ENCODE measurements around the gene ATP6V1E1. TPM values are rescaled to one million over a fixed set of nuclear protein-coding genes. Genes with fewer than 3 reads are reported as not detected.
"Not testable (repeated sequence)": the region's sequence is repeated elsewhere in the genome, so short reads cannot be mapped to it uniquely, and the experiment has no call there.

ATP6V1E1 gene
- total and polyA plus RNA-seq, 2 donors (not counting 1 experiment from before 2014, with no cell fraction given) = 182 to 238 TPM

DNA sequence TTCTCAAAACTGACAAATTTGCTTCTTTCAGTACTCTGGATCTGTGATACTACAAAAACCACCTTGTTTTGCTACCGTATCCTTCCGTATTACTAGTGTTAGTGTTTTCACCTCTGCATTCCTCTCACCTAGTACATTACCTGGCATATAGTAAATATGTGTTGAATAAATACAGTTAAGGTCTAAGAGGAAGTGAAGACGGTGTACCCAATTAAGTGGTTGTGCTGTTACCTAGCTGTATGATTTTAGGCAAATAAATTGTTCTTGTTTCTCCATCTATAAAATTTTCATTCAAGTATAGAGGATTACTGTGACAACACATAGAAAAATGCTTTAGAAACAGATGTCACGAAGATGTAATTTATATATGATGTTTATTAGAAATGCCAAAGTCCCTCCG, 18.9 kb upstream of the ATP6V1E1 start:
- Histone ChIP-seq H3K4me1 (ENCODE audit: control insufficient read depth, extremely low read depth, insufficient read depth, low read length) (no peaks in the 10 kb centered on the region), H3K4me2 (ENCODE audit: extremely low read depth, insufficient read depth, low read length) (no peak overlapping the region), H4K20me1 (ENCODE audit: control insufficient read depth, extremely low read depth, insufficient read depth, low read length) (no peaks in the 10 kb centered on the region), H3K27me3 (ENCODE audit: control insufficient read depth, insufficient read depth, low read length) (no peaks in the 10 kb centered on the region), H3K9me3 (ENCODE audit: control insufficient read depth, insufficient read depth, low read depth, low read length) (no peaks in the 10 kb centered on the region), H3K4me3 (replicated peaks in 1 of 4; ENCODE audit: control extremely low read depth in 1 of 4, insufficient read depth in 1 of 4, low read depth in 3 of 4, low read length in 4 of 4) (no peak overlapping the region), H2AFZ (ENCODE audit: low read length) (no peak overlapping the region), H3K27ac (ENCODE audit: insufficient read depth, low read length) (no peak overlapping the region), H3K9ac (ENCODE audit: insufficient read depth, low read length) (no peak overlapping the region), H3K79me2 (ENCODE audit: control insufficient read depth, insufficient read depth, low read length) (peaks cover 6% of the 10 kb centered on the region), H3K36me3 (ENCODE audit: control insufficient read depth, insufficient read depth, low read length) (no peaks in the 10 kb centered on the region)
- DNase-seq (ENCODE audit: low read depth in 2 of 2) = no peak
- TF ChIP-seq EZH2 (IDR thresholded peaks at IDR 0.05; ENCODE audit: low read length, missing control alignments) = no peak

DNA sequence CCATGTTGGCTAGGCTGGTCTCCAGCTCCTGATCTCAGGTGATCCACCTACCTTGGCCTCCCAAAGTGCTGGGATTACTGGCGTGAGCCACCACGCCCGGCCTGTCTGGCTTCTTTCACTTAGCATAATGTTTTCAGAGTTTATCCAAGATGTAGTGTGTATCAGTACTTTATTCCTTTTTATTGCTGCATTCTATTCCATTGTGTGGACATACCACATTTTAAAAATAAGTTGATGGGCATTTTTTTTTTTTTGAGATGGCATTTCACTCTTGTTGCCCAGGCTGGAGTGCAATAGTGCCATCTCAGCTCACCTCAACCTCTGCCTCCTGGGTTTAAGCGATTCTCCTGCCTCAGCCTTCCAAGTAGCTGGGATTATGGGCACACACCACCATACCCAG, 13.8 kb upstream of the ATP6V1E1 start:
- H2AFZ ChIP-seq (ENCODE audit: low read length); H3K27ac ChIP-seq (ENCODE audit: insufficient read depth, low read length); H3K4me3 ChIP-seq (replicated peaks in 1 of 4; ENCODE audit: control extremely low read depth in 1 of 4, insufficient read depth in 1 of 4, low read depth in 3 of 4, low read length in 4 of 4); H4K20me1 ChIP-seq (ENCODE audit: control insufficient read depth, extremely low read depth, insufficient read depth, low read length); H3K9me3 ChIP-seq (ENCODE audit: control insufficient read depth, insufficient read depth, low read depth, low read length); H3K4me1 ChIP-seq (ENCODE audit: control insufficient read depth, extremely low read depth, insufficient read depth, low read length); H3K9ac ChIP-seq (ENCODE audit: insufficient read depth, low read length); DNase-seq (ENCODE audit: low read depth in 2 of 2); H3K27me3 ChIP-seq (ENCODE audit: control insufficient read depth, insufficient read depth, low read length); H3K36me3 ChIP-seq (ENCODE audit: control insufficient read depth, insufficient read depth, low read length); H3K4me2 ChIP-seq (ENCODE audit: extremely low read depth, insufficient read depth, low read length): not testable (repeated sequence)
- H3K79me2 ChIP-seq (ENCODE audit: control insufficient read depth, insufficient read depth, low read length) = peaks cover 29% of the 10 kb centered on the region

DNA sequence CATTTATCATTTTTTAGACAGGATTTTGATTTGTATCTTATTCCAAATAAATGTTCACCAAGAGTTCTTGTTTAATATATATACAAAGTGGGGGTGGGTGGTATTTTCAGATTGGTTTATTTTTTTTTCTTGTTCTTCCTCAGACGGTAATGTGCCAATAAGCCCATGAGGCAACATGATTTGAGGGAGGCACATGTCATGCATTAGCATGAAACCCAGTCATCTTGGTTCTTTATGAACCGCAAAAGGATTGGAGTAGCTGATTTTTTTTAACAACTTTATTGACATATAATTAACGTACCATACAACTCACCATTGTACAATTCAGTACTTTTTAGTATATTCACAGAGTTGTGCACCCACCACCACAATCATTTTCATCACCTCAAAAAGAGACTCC, 12.7 kb upstream of the ATP6V1E1 start:
- H2AFZ ChIP-seq (ENCODE audit: low read length) = no peak overlapping the region
- no peaks in the 10 kb centered on the region for H4K20me1 ChIP-seq (ENCODE audit: control insufficient read depth, extremely low read depth, insufficient read depth, low read length)
- H3K79me2 ChIP-seq (ENCODE audit: control insufficient read depth, insufficient read depth, low read length) = peaks cover 28% of the 10 kb centered on the region
- no peaks in the 10 kb centered on the region for H3K27me3 ChIP-seq (ENCODE audit: control insufficient read depth, insufficient read depth, low read length)
- no peaks in the 10 kb centered on the region for H3K36me3 ChIP-seq (ENCODE audit: control insufficient read depth, insufficient read depth, low read length)
- H3K4me2 ChIP-seq (ENCODE audit: extremely low read depth, insufficient read depth, low read length) = no peak overlapping the region
- TF ChIP-seq EZH2 (IDR thresholded peaks at IDR 0.05; ENCODE audit: low read length, missing control alignments) = no peak
- TF ChIP-seq, protein P1, sequence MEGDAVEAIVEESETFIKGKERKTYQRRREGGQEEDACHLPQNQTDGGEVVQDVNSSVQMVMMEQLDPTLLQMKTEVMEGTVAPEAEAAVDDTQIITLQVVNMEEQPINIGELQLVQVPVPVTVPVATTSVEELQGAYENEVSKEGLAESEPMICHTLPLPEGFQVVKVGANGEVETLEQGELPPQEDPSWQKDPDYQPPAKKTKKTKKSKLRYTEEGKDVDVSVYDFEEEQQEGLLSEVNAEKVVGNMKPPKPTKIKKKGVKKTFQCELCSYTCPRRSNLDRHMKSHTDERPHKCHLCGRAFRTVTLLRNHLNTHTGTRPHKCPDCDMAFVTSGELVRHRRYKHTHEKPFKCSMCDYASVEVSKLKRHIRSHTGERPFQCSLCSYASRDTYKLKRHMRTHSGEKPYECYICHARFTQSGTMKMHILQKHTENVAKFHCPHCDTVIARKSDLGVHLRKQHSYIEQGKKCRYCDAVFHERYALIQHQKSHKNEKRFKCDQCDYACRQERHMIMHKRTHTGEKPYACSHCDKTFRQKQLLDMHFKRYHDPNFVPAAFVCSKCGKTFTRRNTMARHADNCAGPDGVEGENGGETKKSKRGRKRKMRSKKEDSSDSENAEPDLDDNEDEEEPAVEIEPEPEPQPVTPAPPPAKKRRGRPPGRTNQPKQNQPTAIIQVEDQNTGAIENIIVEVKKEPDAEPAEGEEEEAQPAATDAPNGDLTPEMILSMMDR (conservative IDR thresholded peaks at IDR 0.05 in 1 of 2, IDR thresholded peaks at IDR 0.05 in 1 of 2; ENCODE audit: low read depth in 1 of 2, low read length in 2 of 2) = no peak
- DNase-seq (ENCODE audit: low read depth in 2 of 2) = no peak
- no peak overlapping the region for H3K4me3 ChIP-seq (replicated peaks in 1 of 4; ENCODE audit: control extremely low read depth in 1 of 4, insufficient read depth in 1 of 4, low read depth in 3 of 4, low read length in 4 of 4)
- no peak overlapping the region for H3K9ac ChIP-seq (ENCODE audit: insufficient read depth, low read length)
- no peak overlapping the region for H3K27ac ChIP-seq (ENCODE audit: insufficient read depth, low read length)
- H3K4me1 ChIP-seq (ENCODE audit: control insufficient read depth, extremely low read depth, insufficient read depth, low read length) = peaks cover 7% of the 10 kb centered on the region
- H3K9me3 ChIP-seq (ENCODE audit: control insufficient read depth, insufficient read depth, low read depth, low read length) = no peaks in the 10 kb centered on the region

DNA sequence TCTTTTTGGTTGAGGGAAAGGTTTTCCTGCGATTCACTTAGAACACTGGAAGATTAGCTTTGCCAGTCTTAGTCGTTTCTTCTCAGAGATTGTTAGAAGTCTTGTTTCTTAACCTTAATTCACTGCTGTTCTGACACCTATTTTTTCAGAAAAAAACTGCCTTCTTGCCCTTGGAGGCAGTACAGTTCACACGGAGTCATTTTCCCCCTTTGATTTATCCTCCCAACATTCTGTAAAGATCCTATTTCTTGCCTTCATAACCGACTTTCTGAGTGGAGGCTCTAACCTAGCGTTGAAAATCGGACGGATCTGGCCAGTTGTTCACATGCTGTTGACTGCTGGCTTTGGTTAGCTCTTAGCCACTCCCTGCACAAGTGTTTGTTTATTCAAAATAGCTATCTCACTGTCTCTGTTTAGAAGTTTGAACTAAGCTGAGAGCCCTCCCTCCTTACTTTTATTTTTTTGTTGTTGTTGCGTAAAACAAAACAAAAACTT, 10.7 kb upstream of the ATP6V1E1 start:
- Histone ChIP-seq H3K9me3 (ENCODE audit: control insufficient read depth, insufficient read depth, low read depth, low read length) (no peaks in the 10 kb centered on the region), H3K9ac (ENCODE audit: insufficient read depth, low read length) (peak overlapping the region; percentile 99), H3K27me3 (ENCODE audit: control insufficient read depth, insufficient read depth, low read length) (no peaks in the 10 kb centered on the region), H3K4me1 (ENCODE audit: control insufficient read depth, extremely low read depth, insufficient read depth, low read length) (peaks cover 7% of the 10 kb centered on the region), H3K27ac (ENCODE audit: insufficient read depth, low read length) (peak overlapping the region; percentile 100), H3K4me3 (replicated peaks in 1 of 4; ENCODE audit: control extremely low read depth in 1 of 4, insufficient read depth in 1 of 4, low read depth in 3 of 4, low read length in 4 of 4) (peak overlapping the region; percentile 74 to 95 (median 86)), H3K79me2 (ENCODE audit: control insufficient read depth, insufficient read depth, low read length) (peaks cover 28% of the 10 kb centered on the region), H3K4me2 (ENCODE audit: extremely low read depth, insufficient read depth, low read length) (peak overlapping the region; percentile 79), H4K20me1 (ENCODE audit: control insufficient read depth, extremely low read depth, insufficient read depth, low read length) (no peaks in the 10 kb centered on the region), H3K36me3 (ENCODE audit: control insufficient read depth, insufficient read depth, low read length) (no peaks in the 10 kb centered on the region), H2AFZ (ENCODE audit: low read length) (peak overlapping the region; percentile 14)
- TF ChIP-seq, protein P1 (conservative IDR thresholded peaks at IDR 0.05 in 1 of 2, IDR thresholded peaks at IDR 0.05 in 1 of 2; ENCODE audit: low read depth in 1 of 2, low read length in 2 of 2) = no peak
- no peak for TF ChIP-seq EZH2 (IDR thresholded peaks at IDR 0.05; ENCODE audit: low read length, missing control alignments)
- peak; percentile 53 to 67 for DNase-seq (ENCODE audit: low read depth in 2 of 2)

Data from fibroblast of lung (primary cell).